Measurements from ENCODE around the gene CAMK2B.
A peak's percentile ranks its signal among the peaks of the same experiment; 100 is the strongest.

Gene CAMK2B

DNA sequence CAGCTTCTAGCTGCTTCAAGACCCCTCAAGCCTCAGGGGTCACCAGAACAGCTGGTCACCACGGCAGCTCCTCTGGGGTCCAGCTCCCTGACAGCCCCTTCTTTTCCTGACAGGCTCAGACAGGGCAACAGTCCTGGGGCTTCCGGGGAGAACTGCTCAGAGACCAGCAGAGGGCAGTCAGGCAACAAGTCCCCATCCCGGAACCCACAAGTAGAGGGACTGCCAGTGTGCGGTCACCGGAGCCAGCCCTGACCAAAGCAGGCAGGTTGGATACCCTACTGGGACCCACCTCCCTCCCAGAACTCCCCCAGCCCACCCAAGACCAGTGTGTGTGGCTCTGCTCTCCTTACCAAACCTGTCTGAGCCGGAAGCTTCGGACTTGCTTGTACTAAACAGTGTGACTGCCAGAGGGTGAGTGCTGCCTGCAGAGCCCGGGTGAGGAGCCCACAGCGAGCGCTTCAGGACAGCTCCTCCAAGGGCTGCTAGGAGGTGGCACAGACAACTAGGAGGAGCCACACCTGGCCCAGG, 84.3 kb downstream of the CAMK2B start:
- Histone ChIP-seq H3K9me2 (ENCODE audit: low read depth, low read length) (no peaks in the 10 kb centered on the region), H3K36me3 (ENCODE audit: insufficient read depth, low read length) (no peaks in the 10 kb centered on the region), H3K79me2 (ENCODE audit: insufficient read depth, low read length) (no peaks in the 10 kb centered on the region), H3K27ac (ENCODE audit: low read depth, low read length, poor library complexity, severe bottlenecking) (no peak overlapping the region), H3K27me3 (ENCODE audit: insufficient read depth, low read length) (peaks cover 30% of the 10 kb centered on the region), H4K20me1 (ENCODE audit: insufficient read depth, low read length) (no peaks in the 10 kb centered on the region), H3K9me3 (ENCODE audit: low read length) (no peaks in the 10 kb centered on the region), H3K4me1 (ENCODE audit: insufficient read depth, low read length, severe bottlenecking) (peaks cover 9% of the 10 kb centered on the region), H2AFZ (ENCODE audit: low read length) (no peak overlapping the region), H3F3A (ENCODE audit: insufficient read depth, low read length) (no peaks in the 10 kb centered on the region), H3K9ac (ENCODE audit: low read length) (peak overlapping the region; percentile 34; the same call in 1 of the 2 replicates), H3K4me3 (ENCODE audit: low read depth, low read length, poor library complexity, severe bottlenecking) (peak overlapping the region; percentile 38), H3K4me2 (ENCODE audit: low read length) (peak overlapping the region; percentile 62)
- TF ChIP-seq EZH2 (IDR thresholded peaks at IDR 0.05; ENCODE audit: borderline replicate concordance, low read length) (no peak), CTCF (IDR thresholded peaks at IDR 0.05; ENCODE audit: low read length) (peak; percentile 95)

DNA sequence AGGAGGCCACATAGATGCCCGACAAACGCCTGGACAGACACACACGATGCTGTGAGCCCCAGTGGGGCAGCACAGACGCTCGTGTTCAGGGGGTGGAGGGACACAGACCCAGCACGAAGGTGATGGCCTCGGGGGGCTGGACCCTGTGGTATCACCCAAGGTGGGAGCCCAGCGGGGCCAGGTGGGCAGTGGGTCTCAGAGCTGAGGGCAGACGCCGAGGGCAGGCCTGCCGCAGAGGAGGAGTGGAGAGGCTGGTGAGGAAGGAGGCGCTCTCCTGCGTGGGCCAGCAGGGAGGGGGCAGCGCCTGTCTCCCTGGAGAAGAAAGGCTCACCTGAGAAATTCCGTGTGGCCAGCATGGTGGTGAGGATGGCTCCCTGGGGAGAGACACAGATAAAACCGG, 85.0 kb downstream of the CAMK2B start:
- Histone ChIP-seq H4K20me1 (ENCODE audit: insufficient read depth, low read length) (no peaks in the 10 kb centered on the region), H3K9me3 (ENCODE audit: low read length) (no peaks in the 10 kb centered on the region), H3K4me1 (ENCODE audit: insufficient read depth, low read length, severe bottlenecking) (peaks cover 9% of the 10 kb centered on the region), H3K27me3 (ENCODE audit: insufficient read depth, low read length) (peaks cover 32% of the 10 kb centered on the region), H3K36me3 (ENCODE audit: insufficient read depth, low read length) (no peaks in the 10 kb centered on the region), H3F3A (ENCODE audit: insufficient read depth, low read length) (no peaks in the 10 kb centered on the region), H3K4me3 (ENCODE audit: low read depth, low read length, poor library complexity, severe bottlenecking) (no peak overlapping the region), H3K9me2 (ENCODE audit: low read depth, low read length) (no peaks in the 10 kb centered on the region), H3K79me2 (ENCODE audit: insufficient read depth, low read length) (no peaks in the 10 kb centered on the region), H3K9ac (ENCODE audit: low read length) (no peak overlapping the region), H2AFZ (ENCODE audit: low read length) (no peak overlapping the region), H3K4me2 (ENCODE audit: low read length) (no peak overlapping the region), H3K27ac (ENCODE audit: low read depth, low read length, poor library complexity, severe bottlenecking) (no peak overlapping the region)
- no peak for TF ChIP-seq CTCF (IDR thresholded peaks at IDR 0.05; ENCODE audit: low read length)
- TF ChIP-seq EZH2 (IDR thresholded peaks at IDR 0.05; ENCODE audit: borderline replicate concordance, low read length): no peak

GRCh38 chr7:44239361-44239760, 86.0 kb downstream of the CAMK2B start:
- Histone ChIP-seq H3K9ac (ENCODE audit: low read length) (no peak overlapping the region), H2AFZ (ENCODE audit: low read length) (no peak overlapping the region), H3K27me3 (ENCODE audit: insufficient read depth, low read length) (peaks cover 32% of the 10 kb centered on the region), H3F3A (ENCODE audit: insufficient read depth, low read length) (no peaks in the 10 kb centered on the region), H3K4me2 (ENCODE audit: low read length) (no peak overlapping the region), H3K27ac (ENCODE audit: low read depth, low read length, poor library complexity, severe bottlenecking) (no peak overlapping the region), H3K4me3 (ENCODE audit: low read depth, low read length, poor library complexity, severe bottlenecking) (no peak overlapping the region), H4K20me1 (ENCODE audit: insufficient read depth, low read length) (no peaks in the 10 kb centered on the region), H3K9me2 (ENCODE audit: low read depth, low read length) (no peaks in the 10 kb centered on the region), H3K4me1 (ENCODE audit: insufficient read depth, low read length, severe bottlenecking) (peaks cover 9% of the 10 kb centered on the region), H3K79me2 (ENCODE audit: insufficient read depth, low read length) (no peaks in the 10 kb centered on the region), H3K9me3 (ENCODE audit: low read length) (no peaks in the 10 kb centered on the region), H3K36me3 (ENCODE audit: insufficient read depth, low read length) (no peaks in the 10 kb centered on the region)
- TF ChIP-seq CTCF (IDR thresholded peaks at IDR 0.05; ENCODE audit: low read length) (no peak), EZH2 (IDR thresholded peaks at IDR 0.05; ENCODE audit: borderline replicate concordance, low read length) (no peak)
